Activated T-cell treated with anti-CD3 and anti-CD28 coated beads for 48 hours (primary cell): ENCODE results near the gene COPS9.
A peak's percentile ranks its signal among the peaks of the same experiment; 100 is the strongest.

ENCODE experiments used
- DNase-seq: peaks from one replicate; pipeline ENCODE4 v3.0.0-alpha.2; 2020; ENCODE audit warnings: low read depth

COPS9 gene

DNA sequence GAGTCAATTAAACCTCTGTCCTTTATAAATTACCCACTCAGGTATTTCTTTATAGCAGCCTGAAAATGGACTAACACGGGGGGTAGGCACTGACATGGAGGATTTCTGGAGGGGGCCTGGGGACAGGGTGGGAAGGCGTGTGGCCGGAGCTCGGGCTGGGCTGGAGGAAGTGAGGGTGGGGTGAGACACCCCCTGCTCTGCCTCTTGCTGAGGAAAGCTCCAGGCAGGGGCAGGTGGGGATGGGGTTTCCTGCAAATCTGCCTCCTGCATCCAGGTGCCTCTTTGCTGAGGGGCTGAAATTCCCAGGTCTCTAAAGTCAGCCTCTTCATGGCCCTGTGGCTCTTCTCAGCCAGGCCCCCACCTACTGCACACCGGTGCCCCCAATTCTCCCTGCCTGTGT, 30.1 kb upstream of the COPS9 start:
- DNase-seq = no peak

DNA sequence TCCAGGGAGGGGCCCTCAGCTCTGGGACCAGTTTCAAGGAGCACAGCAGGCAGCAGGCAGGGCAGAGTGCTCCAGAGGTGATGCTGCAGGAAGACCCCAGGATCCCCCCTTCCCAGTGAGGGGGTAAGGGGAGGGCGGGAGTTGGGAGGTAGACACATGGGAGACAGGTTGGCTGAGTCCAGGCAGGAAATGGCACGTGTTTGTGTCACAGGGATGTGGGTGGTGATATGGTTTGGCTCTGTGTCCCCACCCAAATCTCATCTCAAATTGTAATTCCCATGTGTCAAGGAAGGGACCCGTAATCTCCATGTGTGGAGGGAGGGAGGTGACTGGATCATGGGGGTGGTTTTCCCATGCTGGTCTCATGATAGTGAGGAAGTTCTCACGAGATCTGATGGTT, 29.6 kb upstream of the COPS9 start:
- DNase-seq = no peak

DNA sequence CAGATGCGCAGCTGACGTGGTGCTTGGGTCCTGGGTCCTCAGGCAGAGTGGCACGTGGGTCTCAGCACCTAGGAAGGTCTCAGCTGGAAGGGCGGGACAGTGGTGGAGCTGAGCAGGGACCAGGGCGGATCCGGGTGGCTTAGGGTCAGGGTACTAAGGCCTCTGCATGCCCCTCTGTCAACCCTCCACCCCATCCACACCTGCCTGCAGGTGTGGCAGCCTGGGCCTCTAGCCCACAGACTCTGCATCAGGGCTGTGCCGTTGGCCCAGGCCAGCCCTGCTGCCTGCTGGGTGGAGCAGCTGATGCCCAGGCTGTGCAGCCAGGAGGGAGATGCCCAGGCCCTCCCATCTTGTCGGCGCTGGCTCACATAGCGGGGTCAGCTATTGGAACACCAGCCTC, 28.9 kb upstream of the COPS9 start:
- no peak for DNase-seq

DNA sequence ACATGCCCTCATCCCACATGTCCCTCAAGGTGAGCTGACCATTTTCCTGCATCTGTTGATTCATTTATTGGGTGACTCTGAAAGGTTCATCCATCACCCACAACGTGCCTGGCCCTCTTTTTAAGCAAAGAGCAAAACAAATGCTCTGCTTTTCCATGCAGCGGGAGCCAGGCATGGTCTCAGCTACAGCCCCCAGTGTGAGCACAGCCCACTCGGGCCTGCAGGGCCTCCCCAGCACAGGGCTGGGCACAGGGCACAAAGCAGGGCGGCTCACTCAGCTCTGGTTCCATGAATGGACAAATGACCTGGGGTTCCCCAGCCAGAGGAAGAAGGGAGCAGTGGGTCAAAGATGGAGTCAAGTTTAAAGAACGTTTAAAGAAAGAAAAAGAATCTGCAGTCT, 28.5 kb upstream of the COPS9 start:
- no peak for DNase-seq

DNA sequence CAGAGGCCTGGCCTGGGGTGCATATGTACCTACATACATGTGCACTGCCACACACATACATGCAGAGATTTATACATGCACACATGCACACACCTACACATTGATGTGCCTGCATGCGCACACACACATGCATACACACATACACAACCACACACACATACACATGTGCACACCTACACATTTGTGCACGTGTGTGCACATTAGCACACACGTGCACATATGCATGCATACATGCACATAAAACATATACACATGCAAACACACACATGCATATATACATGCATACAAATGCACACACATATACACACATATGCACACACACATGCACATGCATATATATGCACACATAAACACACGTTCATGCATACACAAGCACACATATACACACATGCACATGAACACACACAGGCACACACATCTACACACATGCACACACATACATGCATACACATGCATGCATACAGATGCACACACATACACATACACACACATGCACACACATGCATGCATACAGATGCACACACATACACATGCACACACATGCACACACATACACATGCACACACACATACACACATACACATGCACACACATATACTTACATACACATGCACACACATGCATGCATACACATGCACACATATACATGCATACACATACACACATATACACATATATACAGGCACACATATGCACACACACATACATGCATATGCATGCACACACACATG, 27.9 kb upstream of the COPS9 start:
- DNase-seq = no peak

DNA sequence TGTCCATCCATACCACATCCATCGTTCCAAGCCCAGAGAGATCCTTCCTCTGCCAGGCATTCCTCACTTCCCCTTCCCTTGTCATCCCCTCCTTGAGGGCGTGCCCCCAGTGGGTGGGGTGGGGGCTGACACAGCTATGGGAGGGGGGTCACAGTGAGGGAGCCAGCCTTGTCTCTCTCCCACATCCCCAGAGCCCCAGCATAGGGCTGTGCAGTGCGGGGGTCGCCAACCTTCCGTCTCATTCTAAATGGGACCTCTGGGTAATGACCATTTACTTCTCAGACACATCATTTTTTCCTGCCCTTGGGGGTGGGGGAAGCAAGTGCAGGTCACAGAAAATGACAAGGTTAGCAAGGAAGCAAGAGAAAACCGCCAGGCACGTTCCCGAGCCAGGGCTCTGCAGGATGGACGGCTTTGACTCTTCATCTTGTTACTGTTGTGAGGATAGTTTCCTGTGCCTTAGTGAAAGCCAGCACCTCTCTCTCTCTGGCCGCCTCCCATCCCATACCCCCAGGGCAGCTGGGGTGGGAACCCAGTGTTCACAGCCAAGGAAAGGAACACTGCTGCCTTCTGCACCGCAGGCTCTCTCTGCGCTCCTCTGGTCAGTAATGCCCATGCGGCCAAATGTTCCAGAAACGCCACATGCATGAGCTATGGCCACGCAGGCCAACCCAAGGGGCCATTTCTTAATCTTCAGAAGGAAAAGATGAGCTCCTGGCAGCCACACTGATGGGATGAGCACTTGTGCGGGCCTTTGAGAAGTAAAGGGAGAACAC, 27.0 kb upstream of the COPS9 start:
- no peak for DNase-seq

DNA sequence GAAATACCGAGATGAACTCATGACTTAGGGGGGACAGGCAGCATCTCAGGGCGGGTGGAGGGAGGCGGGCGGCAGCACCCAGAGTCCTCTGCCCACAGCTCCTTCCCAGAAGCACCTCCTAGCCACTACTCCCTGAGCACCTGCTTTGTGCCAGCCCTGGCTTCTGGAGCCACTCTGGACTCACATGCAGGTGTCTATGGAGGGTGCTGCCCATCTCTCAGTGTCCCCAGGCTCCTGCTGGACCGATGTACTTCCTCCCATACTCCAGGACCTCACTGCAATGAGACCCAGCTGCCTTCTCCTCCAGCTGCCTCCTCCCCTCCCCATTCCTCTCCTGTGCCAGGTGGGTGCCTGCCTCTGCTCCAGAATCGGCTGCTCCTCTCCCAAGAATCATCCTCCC, 26.4 kb upstream of the COPS9 start:
- no peak for DNase-seq

DNA sequence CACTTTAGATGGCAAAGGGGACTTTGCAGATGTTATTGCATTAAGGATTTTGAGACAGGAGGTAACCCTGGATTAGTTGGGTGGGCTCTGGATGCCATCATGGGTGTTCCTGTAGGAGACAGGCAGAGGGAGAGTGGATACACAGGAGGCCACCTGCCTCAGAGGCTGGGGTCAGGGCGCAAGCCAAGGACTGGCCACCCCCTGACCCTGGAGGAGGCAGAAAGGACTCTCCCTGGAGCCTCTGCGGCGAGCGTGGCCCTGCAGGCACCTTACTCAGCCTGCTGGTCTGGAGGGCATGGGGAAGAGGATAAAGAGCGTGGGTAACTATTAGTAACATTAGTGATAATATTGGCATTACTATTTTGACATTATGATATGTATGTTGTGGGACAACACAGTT, 25.9 kb upstream of the COPS9 start:
- no peak for DNase-seq

DNA sequence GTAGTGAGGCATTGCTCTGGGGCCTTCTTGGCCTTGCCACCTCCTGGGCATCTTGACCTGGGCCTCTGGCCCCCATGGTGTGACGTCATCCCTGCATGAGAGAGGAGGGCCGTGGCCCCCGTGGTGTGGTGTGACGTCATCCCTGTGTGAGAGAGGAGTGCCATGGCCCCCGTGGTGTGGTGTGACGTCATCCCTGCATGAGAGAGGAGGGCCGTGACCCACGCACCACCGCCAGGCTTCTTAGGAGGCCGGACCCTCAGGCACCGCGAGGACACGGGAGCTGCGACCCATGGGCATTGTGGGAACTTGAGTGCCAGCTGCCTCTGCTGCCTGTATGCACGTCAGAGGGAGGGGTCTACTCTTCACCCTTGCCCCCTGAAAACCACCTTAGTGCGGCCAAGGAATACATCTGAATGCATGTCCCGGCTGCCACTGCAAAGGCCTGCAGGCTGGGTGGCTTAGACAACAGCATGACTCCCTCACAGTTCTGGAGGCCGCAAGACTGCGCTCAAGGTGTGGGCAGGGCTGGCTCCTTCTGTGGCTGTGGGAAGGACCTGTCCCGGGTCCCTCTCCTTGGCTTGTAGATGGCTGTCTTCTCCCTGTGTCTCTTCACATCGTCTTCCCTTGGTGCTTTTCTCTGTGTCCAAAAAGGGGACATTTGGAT, 25.1 kb upstream of the COPS9 start:
- DNase-seq = no peak

DNA sequence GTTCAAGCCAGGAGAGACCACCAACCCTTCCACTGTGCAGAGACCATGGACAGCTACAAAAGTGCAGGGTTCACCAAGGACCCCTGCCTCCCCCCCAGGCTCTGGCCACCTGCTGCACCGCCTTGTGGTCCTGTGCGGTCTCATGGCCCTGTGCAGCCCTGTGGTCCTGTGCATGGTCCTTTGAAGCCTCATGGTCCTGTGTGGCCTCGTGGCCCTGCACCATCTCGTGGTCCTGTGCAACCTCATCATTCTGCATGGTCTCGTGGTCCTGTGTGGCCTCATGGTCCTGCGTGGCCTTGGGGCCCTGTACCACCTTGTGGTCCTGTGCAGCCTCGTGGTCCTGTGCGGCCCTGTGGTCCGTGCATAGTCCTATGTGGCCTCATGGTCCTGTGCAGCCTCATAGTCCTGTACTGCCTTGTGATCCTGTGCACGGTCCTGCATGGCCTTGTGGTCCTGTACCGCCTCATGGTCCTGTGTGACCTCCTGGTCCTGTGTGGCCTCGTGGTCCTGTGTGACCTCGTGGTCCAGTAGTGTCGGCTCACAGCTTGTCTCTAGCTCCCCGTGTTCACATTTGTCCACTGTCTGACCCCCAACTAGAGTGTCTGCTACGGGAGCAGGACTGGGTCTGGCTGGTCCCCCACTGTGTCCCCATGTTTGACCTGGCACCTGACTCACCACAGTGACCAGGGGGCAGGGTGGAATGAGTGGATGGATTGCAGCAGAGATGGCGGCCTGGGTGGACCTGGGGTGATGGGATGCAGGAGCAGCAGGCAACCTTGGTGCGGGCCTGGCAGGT, 24.4 kb upstream of the COPS9 start:
- no peak for DNase-seq

DNA sequence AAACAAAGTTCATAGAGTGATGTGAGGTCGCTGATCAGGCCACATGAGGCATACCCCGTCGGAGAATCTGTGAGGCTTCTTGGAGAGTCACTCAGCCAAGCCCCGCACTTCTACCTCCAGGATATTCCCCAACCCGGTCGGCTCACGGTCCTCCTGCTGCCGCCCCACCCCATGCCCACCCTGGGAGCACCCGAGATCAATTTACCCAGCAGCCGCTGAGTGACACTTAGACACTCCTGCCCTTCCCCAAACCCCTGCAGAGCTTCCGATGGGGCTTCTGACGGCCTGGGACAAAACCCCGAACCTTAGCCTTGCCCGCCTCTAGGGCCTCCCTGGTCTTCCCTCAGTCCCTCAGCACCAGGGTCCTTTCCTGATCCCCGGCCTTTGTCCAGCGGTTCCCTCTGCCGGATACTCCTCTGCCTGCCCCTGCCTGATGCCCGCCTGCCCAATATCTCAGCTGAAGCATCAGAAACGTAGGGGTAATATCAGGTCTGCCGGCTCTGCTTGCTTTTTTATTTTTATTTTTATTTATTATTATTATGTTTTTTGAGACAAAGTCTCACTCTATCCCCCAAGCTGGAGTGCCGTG, 23.2 kb upstream of the COPS9 start:
- DNase-seq = no peak

DNA sequence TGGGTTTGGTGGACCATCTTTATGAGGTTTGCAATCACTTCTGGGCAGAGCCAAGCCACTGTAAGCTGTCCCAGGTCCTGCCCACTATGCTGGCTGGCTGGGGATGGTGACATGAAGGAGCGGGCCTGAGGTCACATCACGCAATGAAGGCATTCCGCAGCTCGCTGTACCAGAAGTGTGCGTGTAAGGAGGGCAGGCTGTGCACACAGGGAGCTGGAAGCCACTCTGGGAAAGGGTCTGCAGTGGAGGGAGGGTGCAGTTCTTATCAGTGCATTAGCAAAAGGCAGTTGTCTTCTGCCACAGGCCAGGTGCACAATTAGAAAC, 21.0 kb upstream of the COPS9 start:
- no peak for DNase-seq

DNA sequence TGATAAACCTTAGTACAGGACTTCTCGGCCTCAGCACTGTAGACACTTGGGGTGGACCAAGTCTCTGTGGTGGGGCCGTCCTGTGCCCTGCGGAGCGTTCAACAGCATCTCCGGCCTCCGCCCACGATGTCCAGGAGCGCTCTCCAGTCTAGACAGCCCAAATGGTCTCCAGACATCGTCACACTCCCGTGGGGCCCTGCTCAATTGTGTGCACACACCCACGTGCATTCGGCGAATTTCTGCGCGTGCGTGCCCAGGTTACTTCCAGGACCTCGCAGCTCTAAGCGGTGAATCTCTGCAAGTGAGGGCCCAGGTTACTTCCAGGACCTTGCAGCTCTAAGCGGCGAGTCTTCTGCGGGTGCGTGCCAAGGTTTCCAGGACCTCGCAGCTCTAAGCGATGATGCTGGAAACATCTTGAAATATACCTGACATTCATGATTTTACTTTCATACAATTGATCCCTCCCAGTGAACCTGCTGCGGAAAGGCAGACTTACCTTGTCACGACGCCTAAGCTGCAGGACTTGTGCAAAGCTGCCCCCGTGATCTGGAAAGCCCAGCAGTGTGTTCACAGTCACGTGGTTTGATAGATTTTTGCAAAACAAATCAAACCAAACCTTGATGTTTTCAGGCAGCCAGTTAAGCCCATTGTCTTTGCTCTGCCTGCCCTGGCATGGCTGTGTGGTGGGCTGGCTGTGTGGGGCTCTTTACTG, 20.5 kb upstream of the COPS9 start:
- DNase-seq = no peak

DNA sequence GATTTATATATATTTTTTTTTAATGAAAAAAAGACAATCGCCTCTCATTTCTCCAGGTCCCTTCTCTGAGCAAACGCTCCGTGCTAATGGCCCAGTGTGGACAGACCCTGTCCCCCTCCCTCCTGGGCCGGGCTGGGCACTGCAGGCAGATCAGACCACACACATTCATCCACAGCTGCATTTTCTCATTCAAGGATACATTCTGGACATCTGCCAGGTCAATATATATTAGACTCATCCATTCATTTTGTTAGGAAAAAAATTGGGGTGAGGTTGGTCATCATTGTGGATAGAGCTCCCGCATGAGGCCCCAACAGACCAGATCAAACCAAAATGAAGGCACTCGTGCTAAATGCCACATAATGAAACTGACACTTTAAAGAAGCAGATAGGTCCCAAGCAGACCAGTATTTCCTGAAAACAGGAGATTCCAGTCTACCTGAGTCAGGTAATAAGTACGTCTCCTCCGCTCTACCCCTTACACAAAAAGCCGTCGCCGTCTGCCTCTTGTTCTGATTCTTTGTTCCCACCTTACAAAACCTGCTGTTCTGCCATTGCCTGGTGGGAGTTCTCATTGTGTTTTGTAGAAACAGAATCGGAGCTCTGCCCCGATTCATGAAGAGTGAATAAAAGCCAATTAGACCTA, 19.8 kb upstream of the COPS9 start:
- no peak for DNase-seq

DNA sequence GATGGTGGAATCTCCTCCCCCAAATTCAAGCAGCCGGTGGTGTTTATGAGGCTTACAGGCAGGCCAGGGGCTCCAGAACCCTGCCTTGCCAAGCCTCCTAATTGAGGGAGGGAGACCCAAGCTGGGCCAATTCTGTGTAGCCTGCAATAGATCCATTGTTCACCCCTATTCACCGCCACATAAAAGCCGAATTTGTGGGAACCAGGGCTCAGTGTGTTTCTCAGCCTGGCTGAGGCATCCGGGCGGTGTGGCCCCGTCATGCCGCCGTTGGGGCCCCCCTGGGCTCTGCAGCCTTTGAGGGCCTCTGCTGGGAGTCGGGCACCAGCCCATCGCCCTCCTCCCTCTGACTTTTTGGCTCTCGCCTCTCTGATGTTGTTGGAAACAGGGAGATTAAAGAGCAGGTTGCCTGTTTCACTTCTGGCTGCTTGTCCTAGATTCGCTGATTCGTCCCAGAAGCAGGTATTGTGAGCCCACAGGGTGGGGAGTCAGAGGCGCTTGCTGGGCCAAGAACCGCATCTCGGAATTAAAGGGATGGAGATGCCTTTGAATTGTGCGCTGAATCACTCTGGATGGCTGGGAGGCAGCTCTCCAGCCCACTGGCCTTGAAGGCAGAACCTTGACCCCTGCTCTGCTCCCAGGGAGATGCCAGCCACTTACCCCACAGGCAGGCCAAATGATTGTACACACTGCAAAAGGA, 19.1 kb upstream of the COPS9 start:
- no peak for DNase-seq

DNA sequence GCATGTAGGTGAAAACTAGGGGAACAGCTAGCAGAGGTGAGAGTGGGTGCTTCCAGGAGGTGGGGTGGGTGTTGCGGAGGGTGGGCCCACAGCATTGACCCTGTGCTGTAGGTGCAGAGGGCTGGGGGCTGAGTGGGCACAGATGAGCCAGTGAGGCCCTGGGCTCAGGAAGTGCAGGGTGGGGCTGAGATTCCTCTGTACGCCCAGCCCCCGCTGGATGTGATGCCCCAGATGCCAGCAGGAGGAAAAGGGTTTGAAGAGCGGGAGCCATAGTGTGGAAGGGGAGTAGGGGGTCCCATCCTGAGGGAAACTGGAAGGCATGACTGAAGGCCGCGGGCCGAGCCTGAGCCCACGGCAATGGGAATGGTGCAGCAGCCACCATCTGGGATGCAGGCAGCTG, 18.5 kb upstream of the COPS9 start:
- no peak for DNase-seq

DNA sequence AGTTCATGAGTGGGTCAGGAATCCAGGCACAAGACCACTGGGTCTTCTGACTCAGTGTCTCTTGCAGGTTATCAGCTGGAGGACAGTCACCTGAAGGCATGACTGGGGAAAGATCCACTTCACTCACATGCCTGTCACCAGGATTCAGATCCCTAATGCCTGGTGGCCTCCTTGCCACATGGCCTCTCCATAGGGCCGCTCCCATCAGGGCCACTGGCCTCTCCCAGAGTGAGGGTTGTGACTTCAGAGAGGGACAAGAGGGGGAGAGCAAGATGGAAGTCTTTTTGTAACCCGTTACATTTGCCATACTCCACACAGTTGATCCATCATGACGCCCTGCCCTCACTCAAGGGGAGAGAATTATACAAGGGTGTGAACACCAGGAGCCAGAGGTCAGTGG, 17.3 kb upstream of the COPS9 start:
- DNase-seq = no peak

DNA sequence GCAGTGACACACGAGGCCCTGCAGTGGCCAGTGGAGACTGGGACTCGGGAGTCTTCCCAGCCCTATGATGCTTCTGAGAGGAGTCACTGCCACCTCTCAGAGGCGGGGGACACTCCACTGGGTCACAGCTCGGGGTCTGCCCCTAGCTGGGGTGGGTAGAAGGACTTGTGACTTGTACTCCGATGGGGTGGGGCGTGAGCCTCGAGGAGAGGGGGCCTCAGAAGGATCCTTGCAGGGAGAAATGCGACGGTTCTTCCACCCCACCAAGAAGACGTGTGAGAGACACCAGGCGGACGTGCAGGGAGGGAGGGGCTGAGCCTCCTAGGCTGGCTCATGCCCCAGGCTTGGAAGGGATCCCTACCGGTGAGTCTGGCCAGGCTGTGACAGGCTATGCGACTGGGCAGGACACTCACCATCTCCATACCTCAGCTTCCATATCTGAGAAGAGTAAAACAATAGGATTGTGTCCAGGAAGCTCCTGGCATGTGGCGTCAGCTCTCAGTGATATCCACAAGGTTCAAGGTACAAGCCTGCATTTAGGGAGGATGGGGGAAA, 15.4 kb upstream of the COPS9 start:
- no peak for DNase-seq

DNA sequence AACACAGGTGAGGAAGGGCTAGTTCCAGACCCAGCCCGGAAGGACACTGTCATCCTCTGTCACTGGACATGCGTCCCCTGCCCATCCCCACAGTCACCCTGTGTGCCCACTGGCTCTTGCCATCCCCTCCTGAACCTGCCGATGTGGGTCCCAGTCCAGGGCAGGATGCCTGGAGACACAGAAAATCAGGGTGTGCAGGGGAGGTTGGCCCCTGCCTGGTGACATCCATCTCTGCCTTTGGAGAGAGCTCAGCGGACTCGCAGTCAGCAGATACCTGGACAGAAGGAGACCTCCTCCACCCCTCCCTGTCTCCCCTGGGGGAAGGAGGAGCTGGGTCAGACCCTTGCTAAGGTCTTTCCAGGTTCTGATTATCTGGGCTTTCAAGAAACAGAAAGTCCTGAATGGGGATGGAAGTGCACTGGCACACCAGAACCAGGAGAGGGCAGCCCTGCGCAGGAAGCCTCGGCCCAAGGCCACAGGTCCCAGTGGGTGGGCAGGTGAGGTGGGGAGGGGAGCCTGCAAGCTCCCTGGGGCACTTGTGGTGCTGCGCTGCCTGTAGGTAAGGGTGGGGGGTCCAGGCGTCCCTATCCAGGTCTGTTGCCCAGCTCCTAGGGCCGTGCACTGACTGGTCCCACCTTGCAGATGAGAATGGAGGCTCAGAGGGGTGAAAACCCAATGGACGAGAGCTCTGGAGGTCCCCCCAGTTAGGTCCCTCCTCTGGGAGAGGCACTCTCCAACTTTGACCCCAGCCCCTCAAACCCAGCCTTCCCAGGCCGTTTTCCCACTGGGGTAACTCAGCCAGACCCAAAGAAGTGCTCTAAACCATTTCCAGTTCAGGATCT, 14.1 kb upstream of the COPS9 start:
- DNase-seq = peak; percentile 19
